ENCODE results near the gene ZC3H12A.

The ZC3H12A gene

DNA sequence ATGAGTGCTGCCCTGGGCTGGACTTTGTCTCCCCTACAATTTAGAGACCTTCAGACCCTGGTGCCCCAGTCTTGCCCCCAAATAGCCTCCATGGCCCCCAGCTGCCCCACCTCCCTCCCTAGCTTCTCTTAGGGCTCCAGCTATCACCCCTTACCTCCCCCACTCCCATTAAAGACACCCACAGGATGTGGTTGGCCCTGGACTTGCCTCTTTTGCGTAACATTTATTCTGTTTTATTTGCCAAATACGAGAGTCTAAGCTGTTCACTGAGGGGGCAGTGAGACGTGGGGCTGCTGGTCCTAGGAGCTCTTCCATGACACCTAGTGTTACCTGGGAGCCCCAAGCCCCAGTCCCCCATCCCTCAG lies 4.5 kb downstream of the ZC3H12A start:
- no peak for DNase-seq (ENCODE audit: low read depth)

DNA sequence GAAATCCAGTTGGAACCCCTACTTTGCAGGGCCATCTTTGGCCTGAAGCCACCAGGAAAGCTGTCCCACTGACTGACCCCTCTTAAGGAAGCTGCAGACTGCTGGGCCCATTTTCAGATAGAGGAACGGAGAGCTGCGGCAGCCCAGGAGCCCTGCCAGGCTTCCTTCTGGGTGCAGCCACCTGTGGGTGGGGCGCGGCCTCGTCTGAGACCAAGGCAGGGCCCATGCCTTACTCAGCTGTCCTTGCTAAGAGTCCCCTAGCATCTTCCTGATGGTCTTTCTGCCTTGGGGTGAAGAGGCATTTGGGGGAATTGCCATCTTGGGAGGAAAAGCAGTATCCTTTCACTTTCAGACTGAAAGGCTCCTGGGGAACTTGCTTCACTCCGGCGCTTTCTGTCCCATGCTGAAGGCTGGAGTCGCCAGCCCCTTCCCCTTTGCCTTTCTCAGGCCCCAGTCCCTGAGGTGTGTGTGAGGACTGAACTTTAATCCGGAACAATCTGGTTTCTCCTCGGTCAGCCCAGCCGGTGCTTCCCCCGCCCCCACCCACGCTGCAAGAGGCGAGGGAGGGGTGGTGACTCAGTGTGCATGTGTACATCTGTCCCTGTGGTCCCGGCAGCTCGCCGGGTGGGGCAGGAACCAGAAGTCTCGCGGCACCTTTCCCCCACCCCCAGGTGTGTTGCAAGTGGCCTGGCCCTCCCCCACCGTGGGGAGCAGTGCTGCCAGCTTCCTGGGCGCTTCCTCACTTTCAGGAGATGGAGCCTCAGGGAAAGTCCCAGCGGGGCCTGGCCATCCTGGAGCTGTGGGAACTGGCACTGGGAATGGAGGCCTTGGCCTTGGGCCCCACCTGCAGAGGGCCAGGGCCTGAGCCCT lies 5.1 kb downstream of the ZC3H12A start:
- peak; percentile 67 for DNase-seq (ENCODE audit: low read depth)

DNA sequence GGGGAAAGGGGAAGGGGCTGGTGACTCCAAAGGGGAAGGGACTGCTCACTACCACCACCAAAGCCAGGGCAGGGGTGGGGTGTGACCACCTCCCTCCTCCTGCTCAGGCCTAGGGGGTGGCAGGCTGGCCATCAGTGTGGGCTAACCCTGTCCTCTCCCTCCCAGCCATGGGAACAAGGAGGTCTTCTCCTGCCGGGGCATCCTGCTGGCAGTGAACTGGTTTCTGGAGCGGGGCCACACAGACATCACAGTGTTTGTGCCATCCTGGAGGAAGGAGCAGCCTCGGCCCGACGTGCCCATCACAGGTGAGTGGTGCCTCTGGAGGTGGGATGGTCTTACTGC lies 5.7 kb downstream of the ZC3H12A start:
- DNase-seq (ENCODE audit: low read depth) = no peak

DNA sequence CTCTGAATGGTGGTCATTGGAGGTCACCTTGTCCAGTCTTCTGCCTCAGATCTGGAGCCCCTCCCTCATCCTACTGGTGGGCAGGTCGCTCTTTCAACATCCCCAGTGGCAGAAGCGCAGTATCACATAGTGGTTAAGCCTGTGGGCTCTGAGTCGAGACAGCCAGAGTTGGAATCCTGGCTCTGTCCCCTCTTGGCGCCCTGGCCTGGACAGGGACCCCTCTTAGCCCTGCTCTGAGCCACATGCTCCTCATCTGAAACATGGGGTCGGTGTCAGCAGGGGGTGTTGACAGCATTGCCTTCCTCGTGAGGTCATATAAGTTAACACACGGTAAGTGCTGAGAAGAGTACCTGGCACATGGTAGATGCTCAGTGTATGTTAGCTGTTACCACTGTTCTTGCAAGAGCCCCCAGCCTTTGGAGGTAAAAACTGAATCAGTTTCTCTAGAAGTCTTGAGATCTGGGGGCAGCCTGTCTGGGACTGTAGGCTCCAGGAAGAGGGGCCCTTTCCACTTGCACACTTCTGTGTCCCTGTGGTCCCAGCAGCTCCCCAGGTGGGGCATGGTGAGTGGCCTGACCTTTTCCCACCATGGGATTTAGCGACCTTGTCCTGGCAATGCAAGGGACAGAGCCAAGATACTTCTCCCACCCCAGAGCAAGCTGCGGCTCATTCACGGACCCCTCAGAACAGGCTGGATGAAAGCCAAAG lies 6.4 kb downstream of the ZC3H12A start:
- no peak for DNase-seq (ENCODE audit: low read depth)

DNA sequence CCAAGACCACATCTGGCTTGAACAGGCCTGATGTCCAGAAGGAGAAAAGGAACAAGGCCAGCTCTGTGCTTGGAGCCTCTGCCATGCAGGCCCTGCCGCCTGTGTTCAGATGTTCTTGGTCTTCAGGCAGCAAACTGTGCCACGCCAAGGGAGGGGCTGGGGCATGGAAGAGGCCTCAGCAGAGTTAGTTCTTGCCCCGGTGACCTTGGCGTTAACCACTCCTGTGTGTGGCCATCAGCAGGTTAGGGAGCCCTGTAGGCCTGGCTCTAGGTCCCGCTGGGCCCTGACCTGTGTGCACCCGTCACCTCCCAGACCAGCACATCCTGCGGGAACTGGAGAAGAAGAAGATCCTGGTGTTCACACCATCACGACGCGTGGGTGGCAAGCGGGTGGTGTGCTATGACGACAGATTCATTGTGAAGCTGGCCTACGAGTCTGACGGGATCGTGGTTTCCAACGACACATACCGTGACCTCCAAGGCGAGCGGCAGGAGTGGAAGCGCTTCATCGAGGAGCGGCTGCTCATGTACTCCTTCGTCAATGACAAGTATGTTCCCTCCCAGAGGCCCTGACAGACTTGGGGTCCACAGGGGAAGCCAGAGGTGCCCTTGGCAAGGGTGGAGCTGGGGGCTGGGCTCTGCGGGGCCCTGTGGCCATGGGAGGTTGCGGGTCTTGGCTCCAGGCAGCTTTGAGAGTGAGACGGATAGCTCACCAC lies 7.1 kb downstream of the ZC3H12A start:
- no peak for DNase-seq (ENCODE audit: low read depth)

DNA sequence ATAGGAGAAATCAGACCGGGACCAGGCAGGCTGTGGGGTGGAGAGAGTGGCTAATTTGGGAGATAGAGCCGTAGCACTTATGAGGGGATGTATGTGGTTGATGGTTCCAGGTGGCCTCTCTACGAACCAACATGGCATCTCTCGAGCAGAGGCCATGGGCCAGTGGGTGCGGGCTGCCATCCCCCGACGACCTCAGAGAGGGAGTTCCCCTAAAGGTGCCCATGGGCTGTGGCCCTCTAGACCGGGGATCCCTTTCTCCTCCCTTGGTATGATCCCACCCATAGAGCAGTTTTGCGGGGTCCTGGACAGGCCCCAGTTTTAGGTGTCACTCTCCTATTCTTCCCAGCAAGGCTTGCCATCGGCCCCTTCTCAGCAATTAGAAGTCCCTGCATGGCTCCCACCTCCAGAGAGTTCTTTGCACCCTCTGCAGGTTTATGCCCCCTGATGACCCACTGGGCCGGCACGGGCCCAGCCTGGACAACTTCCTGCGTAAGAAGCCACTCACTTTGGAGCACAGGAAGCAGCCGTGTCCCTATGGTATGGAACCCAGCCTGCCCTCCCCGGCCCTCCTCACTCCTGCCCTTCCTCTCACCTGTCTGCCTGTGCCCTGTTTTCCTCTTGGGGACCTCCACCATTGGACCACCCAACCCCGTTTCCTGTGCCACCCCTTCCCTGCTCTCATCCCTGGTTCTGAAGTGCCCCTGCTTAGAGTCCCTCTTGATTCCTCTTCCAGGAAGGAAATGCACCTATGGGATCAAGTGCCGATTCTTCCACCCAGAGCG lies 7.8 kb downstream of the ZC3H12A start:
- DNase-seq (ENCODE audit: low read depth) = no peak

DNA sequence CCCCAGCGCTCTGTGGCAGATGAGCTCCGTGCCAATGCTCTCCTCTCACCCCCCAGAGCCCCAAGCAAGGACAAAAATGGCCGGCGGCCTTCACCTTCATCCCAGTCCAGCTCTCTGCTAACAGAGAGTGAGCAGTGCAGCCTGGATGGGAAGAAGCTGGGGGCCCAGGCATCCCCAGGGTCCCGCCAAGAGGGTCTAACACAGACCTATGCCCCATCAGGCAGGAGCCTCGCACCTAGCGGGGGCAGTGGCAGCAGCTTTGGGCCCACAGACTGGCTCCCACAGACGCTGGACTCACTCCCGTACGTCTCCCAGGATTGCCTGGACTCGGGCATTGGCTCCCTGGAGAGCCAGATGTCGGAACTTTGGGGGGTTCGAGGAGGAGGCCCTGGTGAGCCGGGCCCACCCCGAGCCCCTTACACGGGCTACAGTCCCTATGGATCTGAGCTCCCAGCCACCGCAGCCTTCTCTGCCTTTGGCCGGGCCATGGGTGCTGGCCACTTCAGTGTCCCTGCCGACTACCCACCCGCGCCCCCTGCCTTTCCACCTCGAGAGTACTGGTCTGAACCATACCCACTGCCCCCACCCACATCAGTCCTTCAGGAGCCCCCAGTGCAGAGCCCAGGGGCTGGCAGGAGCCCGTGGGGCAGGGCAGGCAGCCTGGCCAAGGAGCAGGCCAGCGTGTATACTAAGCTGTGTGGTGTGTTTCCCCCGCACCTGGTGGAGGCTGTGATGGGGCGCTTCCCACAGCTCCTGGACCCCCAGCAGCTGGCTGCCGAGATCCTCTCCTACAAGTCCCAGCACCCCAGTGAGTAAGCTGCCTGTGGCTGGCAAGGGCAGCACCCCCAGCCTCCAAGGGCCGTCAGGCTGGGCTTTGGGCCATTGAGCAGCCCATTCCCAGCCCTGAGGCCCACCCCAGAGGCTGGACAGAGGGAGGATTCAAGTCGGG lies 8.7 kb downstream of the ZC3H12A start:
- no peak for DNase-seq (ENCODE audit: low read depth)

DNA sequence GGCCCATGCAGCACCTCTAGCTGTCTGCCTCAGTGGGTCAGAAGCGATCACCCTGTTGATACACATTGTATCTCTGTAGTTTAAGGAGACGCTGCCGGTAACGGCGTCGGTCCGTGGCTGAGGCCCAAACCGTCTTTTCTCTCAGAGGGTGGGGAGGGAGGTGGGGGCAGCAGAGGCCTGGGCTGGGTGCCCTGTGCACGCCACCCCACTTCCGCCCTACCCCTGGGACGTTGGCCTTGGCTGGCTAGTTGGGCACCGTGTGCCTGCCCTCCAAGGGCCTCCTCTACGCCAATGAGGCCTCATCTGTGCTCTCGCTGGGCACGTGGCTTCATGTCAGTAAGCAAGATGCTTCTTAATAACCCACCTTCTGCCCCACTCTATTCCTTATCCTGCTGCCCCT lies 9.4 kb downstream of the ZC3H12A start:
- DNase-seq (ENCODE audit: low read depth) = no peak

DNA sequence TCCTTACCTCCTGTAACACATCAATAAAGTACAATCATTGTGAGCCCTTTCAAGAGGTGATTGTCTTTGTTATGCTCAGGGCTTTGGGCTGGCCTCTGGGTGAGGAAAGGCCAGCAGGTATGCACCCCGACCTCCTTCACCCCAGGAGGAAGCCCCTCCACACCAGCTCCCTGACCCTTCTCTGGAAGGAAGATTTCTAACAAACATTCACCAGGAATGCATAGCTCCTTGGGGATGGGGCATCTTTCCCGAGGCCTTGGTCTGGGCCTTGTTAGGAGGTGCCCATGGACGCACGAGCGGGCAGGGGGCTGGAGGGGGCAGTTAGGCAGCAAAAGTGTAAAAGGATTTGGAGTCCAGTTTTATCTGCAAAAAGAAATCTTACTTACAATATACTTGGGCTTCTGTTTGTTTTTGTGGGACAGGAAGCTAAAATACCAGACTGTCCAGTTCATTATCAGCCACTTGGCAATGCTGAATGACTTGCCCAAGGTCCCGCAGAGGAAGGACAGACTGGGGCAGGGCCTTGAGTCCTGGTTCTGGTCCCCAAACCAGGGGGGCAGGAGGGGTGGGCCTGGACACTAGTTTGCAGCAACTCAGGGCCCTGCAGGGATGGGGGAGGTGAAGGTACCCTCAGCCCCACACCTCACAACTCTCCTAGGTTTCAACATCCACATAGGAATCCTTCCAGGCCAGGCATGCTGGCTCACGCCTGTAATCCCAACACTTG lies 10.1 kb downstream of the ZC3H12A start:
- DNase-seq (ENCODE audit: low read depth) = no peak

DNA sequence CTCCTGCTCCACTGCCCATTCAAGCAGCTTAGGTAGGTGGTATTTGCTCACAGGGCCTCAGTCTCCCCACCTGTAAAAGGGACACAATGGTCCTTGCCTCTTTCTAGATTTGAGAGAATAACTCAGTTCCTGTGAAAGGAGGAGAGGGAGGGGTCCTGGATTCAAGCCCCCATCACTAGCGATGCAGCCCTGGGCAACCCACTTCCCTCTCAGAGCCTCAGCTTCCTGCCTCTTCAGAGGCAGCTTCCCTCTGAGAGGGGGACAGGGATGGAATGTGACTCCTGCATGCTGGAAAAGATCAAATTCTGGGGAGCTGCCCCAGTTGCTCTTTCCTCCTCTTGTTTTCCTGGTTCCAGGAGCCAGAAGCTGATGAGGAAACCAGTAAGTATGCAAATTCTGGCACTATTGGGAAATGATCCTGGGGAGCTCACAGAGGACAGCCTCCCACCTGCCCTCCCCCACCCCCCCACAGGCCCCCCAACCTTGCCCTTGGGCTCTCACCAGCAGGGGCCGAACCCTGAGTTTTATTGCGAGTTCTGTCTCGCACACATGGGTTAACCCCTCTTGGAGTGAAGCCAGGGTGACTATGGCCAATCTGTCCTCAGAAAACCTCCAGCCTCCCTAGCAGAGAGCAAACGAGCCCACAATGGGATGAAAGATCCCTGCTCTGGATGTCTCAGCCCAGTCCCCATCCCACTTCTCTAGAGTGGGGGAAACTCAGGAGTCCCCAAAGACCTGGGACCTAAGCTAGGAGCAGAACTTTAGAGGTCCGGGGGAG lies 11.7 kb downstream of the ZC3H12A start:
- DNase-seq (ENCODE audit: low read depth) = no peak

DNA sequence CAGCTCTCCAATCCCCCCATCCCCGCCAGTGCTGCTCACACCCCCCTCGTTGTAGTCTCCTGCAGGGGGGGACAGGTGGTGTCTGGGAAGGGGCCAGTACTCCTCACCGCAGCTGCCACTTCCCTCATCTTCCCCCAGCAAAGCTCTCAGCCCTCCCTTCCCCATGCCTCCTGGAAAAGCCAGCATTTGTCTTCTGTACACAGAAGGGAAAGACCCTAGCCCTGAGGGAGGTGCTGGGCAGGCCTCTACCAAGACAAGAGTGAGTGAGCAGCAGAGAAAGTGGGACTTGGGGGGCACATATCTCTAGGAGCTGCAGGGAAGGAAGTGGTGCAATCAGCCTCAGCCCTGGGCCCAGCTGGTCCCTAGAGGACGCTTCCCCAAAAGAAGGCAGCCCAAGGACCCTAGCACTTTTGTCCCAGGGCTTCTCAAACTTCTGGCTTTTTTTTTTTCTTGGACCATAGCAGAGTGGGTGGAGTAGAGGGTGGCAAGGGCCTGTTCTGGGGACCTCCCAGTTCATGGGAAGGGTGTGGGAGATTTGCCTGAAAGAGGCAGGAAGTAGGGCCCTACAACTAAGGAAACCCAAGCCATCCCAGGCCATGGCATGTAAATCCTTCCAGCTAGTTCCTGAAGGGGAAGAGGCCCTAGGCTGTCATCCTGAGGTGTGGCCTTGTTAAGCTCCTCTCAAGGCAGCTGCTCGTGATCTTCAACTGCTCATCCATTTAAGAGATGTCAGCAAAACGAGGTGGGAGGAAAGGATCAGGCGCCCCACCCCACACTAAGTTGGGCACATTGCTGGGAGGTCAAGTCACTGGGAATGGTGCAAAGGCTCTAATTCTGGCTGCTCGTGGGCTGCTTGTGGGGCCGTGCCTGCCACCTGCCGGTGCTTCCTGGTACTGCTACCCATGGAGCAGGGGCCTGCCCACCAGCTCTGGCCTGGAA lies 12.6 kb downstream of the ZC3H12A start:
- no peak for DNase-seq (ENCODE audit: low read depth)

DNA sequence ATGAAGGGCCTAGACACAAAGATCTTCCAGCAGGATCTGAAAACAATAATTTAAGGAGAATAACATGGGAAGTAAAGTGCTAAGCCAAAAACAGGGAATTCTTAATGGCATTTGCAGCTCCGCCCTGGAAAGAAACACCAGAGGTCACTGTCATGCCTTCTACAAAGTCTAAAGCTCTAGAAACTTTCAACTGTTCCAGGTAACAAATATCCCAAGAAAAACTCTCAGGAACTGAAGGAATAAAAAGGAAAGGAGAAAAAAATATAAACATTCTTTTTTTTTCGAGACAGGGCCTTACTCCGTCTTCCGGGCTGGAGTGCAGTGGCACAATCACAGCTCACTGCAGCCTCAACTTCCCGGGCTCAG lies 13.2 kb downstream of the ZC3H12A start:
- no peak for DNase-seq (ENCODE audit: low read depth)

DNA sequence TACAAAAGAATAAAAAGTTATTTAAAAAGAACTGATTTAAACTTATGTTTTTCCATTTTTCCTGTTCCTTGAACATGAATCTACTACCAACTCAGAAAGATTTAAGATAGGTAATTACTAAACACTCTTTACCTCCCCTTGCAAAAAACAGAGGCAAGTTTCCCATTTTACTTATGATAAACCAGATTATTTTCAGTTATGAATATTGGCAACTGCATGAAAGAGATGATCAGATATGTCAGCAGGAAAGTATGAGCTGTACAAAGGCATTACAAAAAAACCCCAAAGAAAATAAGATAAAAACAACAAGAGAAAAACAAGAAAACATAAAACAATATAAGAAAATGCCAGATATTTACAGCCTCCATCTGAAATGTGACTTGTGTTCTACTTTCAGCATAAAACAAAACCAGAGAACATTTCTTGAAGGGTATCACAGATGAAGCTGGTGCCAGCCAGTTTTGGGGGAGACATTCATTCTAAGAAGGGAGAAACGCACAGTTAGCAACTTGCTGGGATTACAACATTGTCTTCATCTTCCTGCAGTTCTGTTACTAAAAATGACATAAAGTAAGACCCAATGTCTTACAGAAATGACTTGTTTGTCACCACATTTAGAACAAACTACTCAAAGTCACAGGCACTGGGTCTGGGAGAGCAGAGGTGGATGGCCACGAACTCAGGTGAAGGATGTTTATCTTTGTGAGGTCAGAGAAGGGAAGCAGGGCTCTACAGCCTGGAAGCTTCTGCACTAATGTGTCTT lies 19.1 kb downstream of the ZC3H12A start:
- DNase-seq (ENCODE audit: low read depth) = no peak

DNA sequence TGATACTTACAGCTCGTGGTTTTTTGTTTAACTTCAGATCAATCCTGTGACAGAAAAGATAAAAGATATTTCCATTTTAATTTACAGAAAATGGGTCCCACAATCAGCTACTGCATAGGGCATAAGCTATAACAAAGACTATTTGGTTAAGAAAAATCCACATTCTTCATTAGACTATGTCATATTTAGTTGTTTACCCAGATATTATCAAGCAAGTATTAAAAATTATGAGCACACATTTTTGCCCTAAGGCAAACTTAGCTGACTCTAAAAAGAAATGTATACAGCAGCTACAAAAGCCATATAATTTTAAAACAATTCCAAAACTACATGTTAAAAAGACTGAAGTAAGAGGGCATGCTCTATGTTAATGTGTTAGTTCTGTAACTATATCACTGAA lies 21.5 kb downstream of the ZC3H12A start:
- DNase-seq (ENCODE audit: low read depth) = no peak

DNA sequence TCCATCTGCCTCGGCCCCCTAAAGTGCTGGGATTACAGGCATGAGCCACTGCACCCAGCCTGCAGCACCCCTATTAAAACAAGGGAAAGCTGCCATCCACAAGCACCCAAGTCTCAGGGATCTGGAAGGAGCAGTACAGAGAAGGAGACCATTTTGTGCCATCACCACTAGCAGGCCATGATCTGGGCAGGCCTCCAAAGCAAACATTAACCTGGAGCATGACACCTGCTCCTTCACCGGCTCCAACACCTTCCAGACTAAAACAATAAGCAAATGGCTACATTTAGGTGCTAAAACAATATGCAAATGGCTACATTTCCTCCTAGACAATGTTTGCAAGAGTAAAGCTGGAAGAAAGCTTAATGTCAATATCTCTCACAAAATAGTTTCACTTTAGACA lies 23.5 kb downstream of the ZC3H12A start:
- DNase-seq (ENCODE audit: low read depth) = no peak

DNA sequence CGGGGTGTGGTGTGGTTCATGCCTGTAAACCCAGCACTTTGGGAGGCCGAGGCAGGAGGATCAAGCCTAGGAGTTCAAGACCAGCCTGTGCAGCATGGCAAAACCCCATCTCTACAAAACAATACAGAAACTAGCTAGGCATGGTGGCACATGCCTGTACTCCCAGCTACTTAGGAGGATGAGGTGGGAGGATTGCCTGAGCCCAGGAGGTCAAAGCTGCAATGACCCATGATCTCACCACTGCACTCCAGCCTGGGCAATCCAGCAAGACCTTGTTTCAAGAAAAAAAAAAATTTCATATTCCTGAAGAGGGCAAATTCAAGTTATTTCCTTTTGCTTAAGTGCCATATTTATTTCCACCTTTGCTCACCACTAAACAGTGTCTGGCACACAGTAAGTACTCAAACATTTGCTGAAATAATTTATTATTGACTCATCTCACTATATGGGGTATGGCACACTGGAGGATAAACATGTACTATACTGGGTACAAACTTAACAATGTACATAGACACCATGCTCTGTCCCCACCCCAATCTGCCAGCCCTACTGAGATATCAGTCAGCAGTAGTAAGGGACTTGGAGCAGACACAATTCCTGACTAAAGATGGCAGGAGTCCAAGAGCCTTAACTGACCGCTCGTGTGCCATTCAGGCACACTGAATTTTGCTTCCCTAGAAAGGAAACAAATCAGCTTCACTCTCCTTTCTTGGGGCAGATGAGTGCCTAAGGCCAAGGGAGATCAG lies 24.7 kb downstream of the ZC3H12A start:
- peak; percentile 62 for DNase-seq (ENCODE audit: low read depth)

DNA sequence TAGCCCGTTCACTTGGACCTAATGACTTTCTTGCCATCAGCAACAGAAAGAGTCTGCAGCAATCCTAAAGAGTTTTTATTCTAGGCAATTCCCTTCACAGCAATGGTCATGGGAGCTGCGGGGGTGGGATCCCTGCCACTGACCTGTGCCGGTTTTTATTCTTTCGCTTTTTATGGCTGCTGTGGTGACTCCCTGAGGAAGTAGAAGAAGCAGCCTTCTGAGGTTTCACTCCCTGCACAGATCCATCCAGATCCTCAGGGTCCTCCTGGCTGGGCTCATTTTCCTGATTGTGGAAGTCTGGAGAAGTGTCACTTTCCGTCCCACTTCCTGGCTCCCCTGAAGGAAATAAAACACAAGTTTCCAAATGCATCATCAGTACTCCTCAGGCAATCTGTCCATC lies 27.3 kb downstream of the ZC3H12A start:
- DNase-seq (ENCODE audit: low read depth) = no peak

Measured in HS-5 (cell line).